Stimulated activated naive CD8-positive, alpha-beta T cell treated with anti-CD3 and anti-CD28 coated beads, Interleukin-15, amount 100 ng/mL, for 72 hours (primary cell): ENCODE data around the gene RSU1.
"Not testable (repeated sequence)": the region's sequence is repeated elsewhere in the genome, so short reads cannot be mapped to it uniquely, and the experiment has no call there.

Experiments used
- ATAC-seq: fragments of 150-1000 bp; cut with Tn5 transposase; 2 replicates; pipeline ENCODE4 v1.10.0; 2021; ENCODE audit warnings: mild to moderate bottlenecking, moderate library complexity
- DNase-seq, 2 donors: peaks; one replicate each; pipeline ENCODE4 v3.0.0; 2021 to 2022
- H3K27ac Mint-ChIP-seq, 2 donors: one replicate each; pipeline ENCODE4 v1.8.0; 2022; ENCODE audit warnings: mild to moderate bottlenecking in 2 of 2, mixed read lengths in 2 of 2, moderate library complexity in 2 of 2
- H3K27me3 Mint-ChIP-seq: one replicate; pipeline ENCODE4 v1.8.0; 2022; ENCODE audit warnings: mixed read lengths
- H3K4me1 Mint-ChIP-seq: one replicate; pipeline ENCODE4 v1.8.0; 2022; ENCODE audit warnings: mild to moderate bottlenecking, mixed read lengths
- H3K4me3 Mint-ChIP-seq, 2 donors: one replicate each; pipeline ENCODE4 v1.8.0; 2022; ENCODE audit warnings: mild to moderate bottlenecking in 2 of 2, mixed read lengths in 2 of 2, moderate library complexity in 1 of 2
- H3K9me3 Mint-ChIP-seq, 2 donors: one replicate each; pipeline ENCODE4 v1.8.0; 2022; ENCODE audit warnings: mixed read lengths in 2 of 2

RSU1 gene

DNA sequence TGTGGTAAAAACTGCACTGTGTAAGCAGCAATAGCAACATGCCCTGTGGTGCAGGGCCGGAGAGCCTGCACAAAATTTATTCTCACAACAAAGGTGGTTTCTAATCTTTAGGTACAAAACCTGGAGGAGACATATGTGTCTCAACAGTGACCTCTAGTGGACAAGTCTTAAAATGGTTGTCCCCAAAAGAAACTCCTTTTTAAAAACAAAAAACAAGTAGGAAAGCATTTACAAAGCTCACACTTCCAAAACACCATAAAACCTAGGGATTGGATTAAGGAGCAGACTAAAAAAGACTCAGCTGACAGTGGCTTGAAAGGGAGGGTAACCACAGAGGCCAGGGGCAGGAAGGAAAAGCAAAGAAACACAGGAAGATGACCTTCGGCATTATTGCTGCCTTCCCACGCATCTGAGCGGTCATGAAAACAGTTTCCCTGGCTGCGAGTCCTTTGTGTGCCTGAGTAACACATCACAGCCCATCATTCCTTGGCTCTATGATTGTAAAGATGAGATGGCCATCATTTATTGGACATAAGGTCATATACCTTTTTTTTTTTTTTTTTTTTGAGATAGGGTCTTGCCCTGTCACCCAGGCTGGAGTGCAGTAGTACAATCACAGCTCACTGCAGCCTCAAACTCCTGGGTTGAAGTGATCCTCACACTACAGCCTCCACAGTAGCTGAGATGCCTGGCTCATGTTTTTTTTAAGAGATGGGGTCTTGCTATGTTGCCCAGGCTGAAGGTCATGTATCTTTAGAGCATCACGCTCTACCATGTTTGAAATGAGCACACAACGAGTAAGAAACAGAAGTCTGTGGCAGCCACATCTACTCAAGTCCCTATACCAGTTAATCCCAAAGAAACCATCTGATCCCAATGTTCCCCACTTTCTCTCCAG is 39.5 kb downstream of the RSU1 start:
- Mint-ChIP-seq H3K4me1 (peaks cover 47% of the 10 kb centered on the region), H3K27ac (peak overlapping the region; percentile 77 to 95), H3K4me3 (peak overlapping the region; percentile 51 to 58), H3K9me3 (no peaks in the 10 kb centered on the region), H3K27me3 (no peaks in the 10 kb centered on the region)
- ATAC-seq (no peak), DNase-seq (peak in 1 of 2 donors; percentile 20)

DNA sequence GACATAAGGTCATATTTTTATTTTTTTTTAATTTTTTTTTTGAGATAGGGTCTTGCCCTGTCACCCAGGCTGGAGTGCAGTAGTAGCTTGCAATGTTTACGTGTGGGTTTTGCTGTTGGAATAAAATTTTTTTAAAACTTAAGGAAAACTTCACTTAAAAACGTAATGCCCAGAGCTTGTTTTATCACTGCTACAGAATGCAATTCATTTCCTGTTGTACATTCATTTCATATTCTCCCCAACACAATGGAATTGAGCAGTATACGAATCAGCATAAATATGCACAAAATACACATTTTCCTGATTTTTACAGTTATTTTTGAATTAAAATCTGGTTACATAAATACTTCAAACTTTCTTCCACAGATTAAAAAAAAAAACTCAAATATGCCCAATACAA is 40.3 kb downstream of the RSU1 start:
- no peak overlapping the region for H3K27ac Mint-ChIP-seq
- H3K4me3 Mint-ChIP-seq: no peak overlapping the region
- DNase-seq (no peak), ATAC-seq (no peak)
- H3K4me1 Mint-ChIP-seq: peaks cover 47% of the 10 kb centered on the region
- H3K9me3 Mint-ChIP-seq: no peaks in the 10 kb centered on the region
- no peaks in the 10 kb centered on the region for H3K27me3 Mint-ChIP-seq

DNA sequence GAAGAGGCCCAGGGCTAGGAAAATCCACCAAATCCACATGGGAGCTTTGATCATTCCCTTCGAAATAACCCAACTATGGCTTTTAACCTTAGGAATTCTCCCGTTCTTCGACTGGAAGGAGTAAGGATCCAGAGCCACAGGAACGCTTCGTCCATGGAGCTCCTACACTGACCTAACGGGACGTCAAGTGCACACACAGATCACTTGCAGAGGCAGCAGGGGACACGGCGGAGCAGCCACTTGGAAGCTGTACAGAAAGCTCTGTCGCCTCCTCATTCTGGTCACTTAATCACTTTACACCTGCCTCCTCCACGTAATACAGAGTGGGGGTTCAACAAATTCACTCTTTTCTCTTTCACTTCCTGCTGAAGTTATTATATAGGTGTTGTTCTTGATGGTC is 43.9 kb downstream of the RSU1 start:
- peaks cover 44% of the 10 kb centered on the region for H3K4me1 Mint-ChIP-seq
- H3K27me3 Mint-ChIP-seq: no peaks in the 10 kb centered on the region
- no peak overlapping the region for H3K27ac Mint-ChIP-seq
- ATAC-seq (no peak), DNase-seq (no peak)
- no peaks in the 10 kb centered on the region for H3K9me3 Mint-ChIP-seq
- H3K4me3 Mint-ChIP-seq: no peak overlapping the region

DNA sequence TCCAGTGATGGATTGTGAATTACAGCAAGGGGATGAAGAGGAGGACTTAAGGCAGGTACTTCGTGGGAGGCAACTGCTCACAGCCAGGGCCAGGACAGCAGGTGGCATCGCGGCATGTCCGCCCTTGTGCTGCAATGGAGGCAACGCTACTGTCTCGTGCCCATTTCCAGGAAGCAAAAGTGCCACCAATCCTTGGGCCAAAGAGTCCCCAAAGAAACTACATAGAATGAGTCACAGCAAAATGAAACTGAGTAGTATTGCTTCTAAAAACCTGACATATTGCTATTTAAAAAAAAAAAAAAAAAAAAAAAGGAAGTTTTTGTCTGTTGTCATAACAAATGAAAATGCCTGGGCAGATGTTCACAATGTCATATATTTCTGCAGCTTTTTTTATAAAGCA is 46.6 kb downstream of the RSU1 start:
- peak in 1 of 2 donors; percentile 18 for DNase-seq

DNA sequence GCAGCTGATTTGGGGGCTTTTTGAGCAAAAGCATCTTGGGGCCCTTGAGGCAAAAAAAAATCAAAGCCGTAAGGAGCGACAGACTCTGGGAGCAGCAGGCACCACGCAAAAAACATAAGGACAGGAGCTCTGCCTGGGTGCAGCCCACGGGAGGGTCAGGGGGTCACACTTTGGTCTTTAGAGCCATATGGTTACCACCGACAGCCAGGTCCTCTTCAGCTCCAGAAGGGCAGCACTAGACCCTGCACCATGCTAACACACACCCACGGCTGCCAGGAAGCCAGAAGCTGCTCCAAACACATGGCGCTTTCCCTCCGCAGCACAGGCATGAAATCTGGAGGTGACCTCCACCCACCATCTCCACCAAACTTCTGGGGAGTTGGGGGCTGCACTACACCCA is 47.1 kb downstream of the RSU1 start:
- Mint-ChIP-seq H3K9me3 (no peaks in the 10 kb centered on the region), H3K4me3 (no peak overlapping the region), H3K4me1 (peaks cover 45% of the 10 kb centered on the region), H3K27ac (peak overlapping the region in 1 of 2 donors; percentile 20), H3K27me3 (no peaks in the 10 kb centered on the region)
- ATAC-seq (no peak), DNase-seq (no peak)

More for the DNA sequence above, 46.6 kb downstream of the RSU1 start:
- no peaks in the 10 kb centered on the region for H3K27me3 Mint-ChIP-seq
- no peak overlapping the region for H3K4me3 Mint-ChIP-seq
- peak overlapping the region; percentile 20 to 90 for H3K27ac Mint-ChIP-seq
- peak; percentile 81 for ATAC-seq
- peaks cover 39% of the 10 kb centered on the region for H3K4me1 Mint-ChIP-seq
- H3K9me3 Mint-ChIP-seq: no peaks in the 10 kb centered on the region

DNA sequence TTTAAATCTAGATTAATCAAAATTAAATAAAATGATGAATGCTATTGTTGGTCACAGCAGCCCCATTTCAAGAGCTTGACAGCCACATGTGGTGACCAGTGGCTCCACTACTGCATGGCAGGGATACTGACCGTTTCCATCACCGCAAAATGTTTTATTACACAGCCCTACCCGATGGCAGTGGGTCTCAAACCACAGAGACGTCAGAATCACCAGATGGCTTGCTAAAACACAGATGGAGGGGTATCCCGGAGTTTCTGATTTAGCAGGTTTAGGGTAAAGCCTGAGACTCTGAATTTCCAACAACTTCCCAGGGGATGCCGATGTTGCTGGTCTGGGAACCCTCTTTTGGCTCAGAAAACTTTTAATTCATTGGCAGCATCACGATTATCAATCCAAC is 47.9 kb downstream of the RSU1 start:
- DNase-seq (no peak), ATAC-seq (no peak)
- Mint-ChIP-seq H3K27ac (no peak overlapping the region), H3K4me1 (peaks cover 48% of the 10 kb centered on the region), H3K4me3 (no peak overlapping the region), H3K27me3 (no peaks in the 10 kb centered on the region), H3K9me3 (no peaks in the 10 kb centered on the region)

DNA sequence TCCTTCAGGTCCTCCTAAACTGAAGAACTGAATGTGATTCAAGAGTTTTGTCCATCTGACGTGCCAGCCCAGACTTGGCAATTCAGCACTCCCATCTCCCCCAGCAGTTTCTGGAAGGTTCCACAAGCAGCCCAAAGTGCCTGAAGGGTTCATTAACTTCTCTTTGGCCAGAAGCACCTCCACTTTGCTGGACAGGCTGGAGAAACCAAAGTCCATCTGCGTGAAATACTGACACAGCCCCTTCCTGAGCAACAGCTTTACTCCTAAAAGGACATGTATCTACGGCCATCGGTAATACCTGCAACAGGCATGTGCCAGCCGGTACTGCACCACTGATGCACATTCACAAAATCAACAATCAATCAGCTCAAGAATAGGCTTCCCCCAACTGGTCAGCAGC is 48.5 kb downstream of the RSU1 start:
- H3K9me3 Mint-ChIP-seq: no peaks in the 10 kb centered on the region
- H3K27ac Mint-ChIP-seq: peak overlapping the region in 1 of 2 donors; percentile 77
- no peak overlapping the region for H3K4me3 Mint-ChIP-seq
- H3K27me3 Mint-ChIP-seq: no peaks in the 10 kb centered on the region
- DNase-seq (no peak), ATAC-seq (no peak)
- H3K4me1 Mint-ChIP-seq: peaks cover 45% of the 10 kb centered on the region

DNA sequence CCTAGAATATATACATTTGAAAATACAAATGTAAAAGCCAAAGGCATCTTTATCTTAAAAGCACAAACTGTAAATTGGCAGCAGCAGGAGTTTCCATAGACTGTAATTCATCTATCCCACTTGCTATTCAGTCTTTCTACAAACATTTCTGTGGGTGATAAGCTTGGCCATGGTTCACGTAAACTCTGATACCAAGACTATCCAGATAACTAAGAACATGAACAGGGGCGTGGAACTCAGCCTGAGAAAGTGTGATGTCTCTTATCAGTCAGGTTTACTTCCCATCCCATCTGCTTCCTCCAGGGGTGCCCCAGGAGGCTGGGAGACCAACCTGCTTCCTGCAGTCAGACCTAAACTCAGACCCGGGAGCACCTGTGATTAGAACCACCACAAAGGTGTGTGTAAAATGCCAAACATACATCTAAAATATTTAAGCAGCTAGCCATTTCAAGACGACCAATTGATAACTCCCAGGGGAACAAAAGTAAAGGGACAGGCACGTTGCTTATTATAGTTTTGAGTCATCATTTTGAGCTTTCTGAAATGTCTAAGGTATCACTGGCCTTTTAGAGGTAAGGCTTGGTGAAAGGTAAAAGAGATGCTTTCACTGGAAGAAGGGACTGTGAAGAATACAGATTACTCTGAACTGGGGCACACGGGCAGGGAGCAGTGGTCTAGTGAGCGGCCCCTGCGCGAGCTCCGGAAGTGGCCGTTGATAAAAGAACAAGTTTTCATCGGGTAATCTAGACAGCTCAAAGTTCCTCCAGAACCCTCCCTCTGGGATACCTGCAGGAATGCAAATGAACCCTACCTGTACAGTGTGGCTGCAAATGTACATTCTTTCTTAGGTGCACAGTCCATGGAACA is 51.5 kb downstream of the RSU1 start:
- no peak for DNase-seq
- H3K4me1 Mint-ChIP-seq: peaks cover 35% of the 10 kb centered on the region
- H3K4me3 Mint-ChIP-seq: no peak overlapping the region
- no peak overlapping the region for H3K27ac Mint-ChIP-seq
- H3K27me3 Mint-ChIP-seq: no peaks in the 10 kb centered on the region
- no peak for ATAC-seq
- no peaks in the 10 kb centered on the region for H3K9me3 Mint-ChIP-seq

DNA sequence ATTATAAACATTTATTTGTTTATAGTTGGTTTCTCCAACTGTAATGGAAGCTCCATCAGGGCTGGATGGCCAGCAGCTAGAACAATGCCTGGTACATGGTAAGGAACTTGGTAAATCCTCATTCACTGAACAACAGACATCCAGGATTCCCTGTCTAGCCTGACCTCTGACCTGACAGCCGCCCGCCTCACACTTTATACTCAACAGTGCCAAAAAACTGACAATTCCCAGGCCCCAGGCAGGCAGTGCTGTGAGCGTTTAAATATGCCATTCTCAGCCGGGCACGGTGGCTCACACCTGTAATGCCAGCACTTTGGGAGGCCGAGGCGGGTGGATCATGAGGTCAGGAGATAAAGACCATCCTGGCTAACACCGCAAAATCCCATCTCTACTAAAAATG is 55.9 kb downstream of the RSU1 start:
- Mint-ChIP-seq H3K27ac (no peak overlapping the region), H3K9me3 (no peaks in the 10 kb centered on the region), H3K27me3 (no peaks in the 10 kb centered on the region), H3K4me3 (no peak overlapping the region), H3K4me1 (peaks cover 28% of the 10 kb centered on the region)
- ATAC-seq (no peak), DNase-seq (no peak)

DNA sequence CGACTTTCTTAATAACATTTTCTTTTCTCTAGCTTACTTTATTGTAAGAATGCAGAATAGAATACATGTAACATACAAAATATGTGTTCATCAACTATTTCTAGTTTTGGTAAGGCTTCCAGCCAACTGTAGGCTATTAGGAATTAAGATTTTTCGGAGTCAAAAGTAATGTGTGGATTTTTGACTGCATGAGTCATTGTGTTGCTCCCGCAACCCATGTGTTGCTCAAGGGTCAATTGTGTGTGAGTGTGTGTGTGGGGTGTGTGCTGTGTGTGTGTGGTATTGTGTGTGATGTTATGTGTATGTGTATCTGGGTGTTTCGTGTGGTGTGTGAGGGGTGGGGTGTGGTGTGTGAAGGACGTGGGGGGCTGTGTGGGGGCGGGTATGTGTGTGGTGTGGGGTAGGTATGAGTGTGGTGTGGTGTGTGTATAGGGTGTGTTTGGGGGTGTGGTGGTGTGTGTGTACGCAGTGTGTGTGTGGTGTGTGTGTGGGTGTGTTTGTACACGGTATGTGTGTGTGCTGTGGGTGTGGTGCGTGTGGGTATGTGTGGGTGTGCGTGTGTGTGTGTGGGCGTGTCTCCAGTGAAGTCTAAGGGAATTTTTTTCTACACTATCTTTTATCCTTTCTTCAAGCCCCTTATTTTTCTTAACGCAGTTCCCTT is 60.5 kb downstream of the RSU1 start:
- Mint-ChIP-seq H3K27ac (peak overlapping the region; percentile 4 to 89), H3K4me3 (no peak overlapping the region), H3K4me1 (peaks cover 13% of the 10 kb centered on the region), H3K27me3 (no peaks in the 10 kb centered on the region), H3K9me3 (no peaks in the 10 kb centered on the region)
- ATAC-seq: peak; percentile 54
- DNase-seq: no peak

DNA sequence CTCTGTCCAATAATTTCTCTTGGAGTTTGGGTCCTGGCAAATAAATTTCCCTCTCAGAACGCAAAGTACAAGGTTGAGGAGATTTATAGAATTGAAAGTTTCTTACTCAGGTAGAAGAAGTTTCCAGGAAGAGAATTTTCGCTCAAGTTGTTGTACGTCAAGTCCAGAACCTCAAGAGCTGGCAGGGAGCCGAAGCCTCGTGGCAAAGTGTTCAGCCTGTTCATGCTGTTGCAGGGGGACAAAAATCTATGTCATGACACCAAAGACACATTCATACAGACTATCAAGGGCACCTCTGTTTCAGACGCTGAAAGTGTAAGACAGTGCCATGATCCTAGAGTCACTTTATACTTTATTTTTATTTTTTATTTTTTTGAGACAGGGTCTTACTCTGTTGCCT is 62.5 kb downstream of the RSU1 start:
- no peak for ATAC-seq
- H3K27ac Mint-ChIP-seq: no peak overlapping the region

DNA sequence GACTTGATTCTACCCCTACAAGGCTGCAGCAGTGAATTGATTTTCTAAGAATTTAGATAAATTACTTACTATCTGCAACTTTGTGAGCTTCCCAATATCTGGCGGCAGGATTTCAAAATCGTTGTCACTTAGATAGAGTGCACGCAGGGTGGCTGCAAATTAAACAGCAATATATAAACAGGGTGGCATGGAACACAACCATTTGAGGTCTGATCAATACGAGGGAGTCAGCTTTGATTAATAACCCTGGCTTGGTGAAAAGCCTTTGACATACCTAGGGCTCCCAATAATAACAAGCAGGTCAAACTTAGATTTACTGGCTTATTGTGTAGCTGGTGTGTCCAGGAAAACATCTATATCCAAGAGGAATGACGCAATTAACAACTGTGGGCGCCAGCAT is 64.4 kb downstream of the RSU1 start:
- not testable (repeated sequence) for H3K27me3 Mint-ChIP-seq, DNase-seq, H3K9me3 Mint-ChIP-seq, H3K4me3 Mint-ChIP-seq, ATAC-seq
- Mint-ChIP-seq H3K4me1 (peaks cover 13% of the 10 kb centered on the region), H3K27ac (peak overlapping the region in 1 of 2 donors; percentile 64)

More for the DNA sequence above, 62.5 kb downstream of the RSU1 start:
- Mint-ChIP-seq H3K4me3 (no peak overlapping the region), H3K27me3 (no peaks in the 10 kb centered on the region), H3K4me1 (peaks cover 13% of the 10 kb centered on the region), H3K9me3 (no peaks in the 10 kb centered on the region)
- no peak for DNase-seq

DNA sequence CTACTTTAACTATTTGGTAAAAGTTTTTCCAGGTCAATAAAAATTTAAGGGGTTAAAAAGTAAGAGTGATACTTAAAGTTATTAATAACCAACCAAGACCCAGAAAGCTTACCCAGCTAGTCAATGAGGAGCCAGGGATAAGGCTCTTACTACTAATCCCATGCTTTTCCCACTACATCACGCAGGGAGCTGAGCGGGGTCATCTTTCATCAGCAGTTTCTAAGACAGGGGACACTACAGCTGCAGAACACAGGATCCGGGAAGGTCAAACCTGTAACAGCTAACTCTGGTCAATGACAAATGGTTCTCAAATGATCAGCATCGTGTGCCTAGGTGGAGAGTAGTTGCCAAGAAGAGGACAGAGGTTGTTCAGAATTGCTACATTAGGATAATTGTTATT is 65.1 kb downstream of the RSU1 start:
- ATAC-seq: no peak
- no peak for DNase-seq
- Mint-ChIP-seq H3K4me3 (no peak overlapping the region), H3K27me3 (no peaks in the 10 kb centered on the region), H3K4me1 (peaks cover 8% of the 10 kb centered on the region), H3K9me3 (no peaks in the 10 kb centered on the region), H3K27ac (no peak overlapping the region)

DNA sequence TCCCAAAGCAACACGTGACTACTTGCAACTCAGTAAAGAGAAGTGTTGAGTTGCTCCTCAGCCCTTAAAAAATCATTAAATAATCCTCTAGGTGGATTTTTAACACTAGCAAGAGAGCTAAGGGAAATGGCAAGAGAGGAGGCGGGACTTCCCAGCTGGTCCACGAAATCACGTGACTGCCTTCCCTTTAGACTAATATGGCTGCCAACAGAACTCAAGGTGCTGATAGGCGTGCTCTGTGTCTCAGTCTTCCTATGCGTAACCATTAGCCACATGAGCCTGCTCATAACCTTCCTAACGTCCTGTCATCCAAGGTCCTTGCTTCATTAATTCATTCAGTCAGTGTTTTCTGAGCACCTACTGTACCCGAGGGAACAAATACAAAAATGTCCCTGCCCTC is 66.0 kb downstream of the RSU1 start:
- Mint-ChIP-seq H3K27me3 (no peaks in the 10 kb centered on the region), H3K9me3 (no peaks in the 10 kb centered on the region)

DNA sequence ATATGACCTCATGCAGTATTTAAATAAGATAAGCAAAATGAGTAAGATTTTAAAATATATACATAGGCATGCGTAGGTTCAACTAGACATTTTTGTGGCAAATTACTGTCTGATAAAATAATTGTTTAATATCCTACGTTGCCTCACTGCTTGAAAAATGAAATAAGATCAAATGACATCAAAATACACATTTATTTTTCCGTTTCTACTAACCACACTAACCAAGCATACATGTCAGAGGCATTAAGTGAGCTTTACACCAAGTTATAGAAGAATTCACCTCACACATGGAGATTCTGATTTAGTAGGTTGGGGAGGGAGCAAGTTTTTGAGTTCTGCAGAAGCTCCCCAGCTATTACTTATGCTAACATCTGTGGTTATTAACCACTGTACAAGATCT is 66.8 kb downstream of the RSU1 start:
- no peak overlapping the region for H3K27ac Mint-ChIP-seq
- H3K27me3 Mint-ChIP-seq: no peaks in the 10 kb centered on the region
- no peak overlapping the region for H3K4me3 Mint-ChIP-seq
- ATAC-seq (no peak), DNase-seq (no peak)
- H3K4me1 Mint-ChIP-seq: no peaks in the 10 kb centered on the region
- no peaks in the 10 kb centered on the region for H3K9me3 Mint-ChIP-seq

More for the DNA sequence above, 66.0 kb downstream of the RSU1 start:
- no peaks in the 10 kb centered on the region for H3K4me1 Mint-ChIP-seq
- DNase-seq (no peak), ATAC-seq (no peak)
- no peak overlapping the region for H3K4me3 Mint-ChIP-seq
- H3K27ac Mint-ChIP-seq: no peak overlapping the region
